Germinal center (tissue), 1 donor: Measurements from ENCODE around the gene RYR3.

Source experiments
- DNase-seq: peaks from one replicate; pipeline ENCODE4 v3.0.0; 2012; ENCODE audit warnings: mixed read lengths, low spot score

Gene RYR3

DNA sequence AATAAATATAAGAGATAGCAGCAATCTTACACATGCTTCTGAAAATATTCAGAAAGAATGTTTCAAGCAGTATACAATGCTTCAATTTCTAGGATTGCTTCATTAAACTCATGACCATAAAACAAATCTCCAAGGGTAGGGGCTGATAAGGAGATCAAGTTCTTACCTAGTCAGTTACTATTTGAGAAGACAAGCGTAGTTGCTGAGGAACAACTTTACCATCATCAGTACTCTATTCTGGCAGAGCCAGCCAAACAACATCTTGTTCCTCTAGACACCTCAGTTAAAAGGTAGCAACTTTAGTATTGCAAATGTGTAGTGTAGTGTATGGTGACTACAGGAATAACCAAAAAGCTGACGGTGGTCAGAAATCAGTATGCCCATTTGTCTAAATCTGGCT, 572.2 kb downstream of the RYR3 start:
- no peak for DNase-seq

DNA sequence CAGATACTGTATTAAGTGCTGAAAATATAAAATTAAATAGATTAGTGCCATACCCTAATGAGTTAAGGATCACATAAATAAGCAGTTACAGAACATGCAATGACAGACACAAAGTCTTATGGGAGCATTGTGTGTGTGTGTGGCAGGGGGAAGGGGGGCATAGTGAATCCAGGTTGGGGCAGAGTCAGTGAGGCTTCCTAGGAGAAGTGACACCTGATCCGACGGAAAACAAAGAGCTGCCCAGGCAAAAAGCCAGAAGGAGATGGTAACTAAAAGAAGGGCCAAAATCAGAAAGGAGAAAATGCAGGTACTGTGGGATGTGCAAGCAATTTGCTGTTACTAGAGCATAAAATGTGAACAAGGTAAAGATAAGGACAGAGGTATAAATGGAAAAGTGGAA, 577.4 kb downstream of the RYR3 start:
- no peak for DNase-seq

DNA sequence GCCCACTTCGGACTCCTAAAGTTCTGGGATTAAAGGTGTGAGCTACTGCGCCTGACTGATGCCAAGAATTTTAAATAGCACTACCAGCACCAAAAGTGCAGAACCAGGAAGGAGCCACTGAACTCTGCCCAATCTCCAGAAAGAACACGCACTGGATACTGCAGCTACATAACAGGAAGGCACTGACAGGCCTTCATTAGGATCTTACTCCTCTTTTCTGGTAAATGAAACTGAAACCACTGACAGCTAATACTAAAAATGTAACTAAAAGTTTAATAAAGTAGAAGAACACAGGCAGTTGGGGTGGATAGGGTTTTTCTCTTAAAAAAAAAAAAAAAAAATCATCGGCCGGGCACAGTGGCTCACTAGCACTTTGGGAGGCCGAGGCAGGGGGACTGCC, 583.4 kb downstream of the RYR3 start:
- DNase-seq = no peak

DNA sequence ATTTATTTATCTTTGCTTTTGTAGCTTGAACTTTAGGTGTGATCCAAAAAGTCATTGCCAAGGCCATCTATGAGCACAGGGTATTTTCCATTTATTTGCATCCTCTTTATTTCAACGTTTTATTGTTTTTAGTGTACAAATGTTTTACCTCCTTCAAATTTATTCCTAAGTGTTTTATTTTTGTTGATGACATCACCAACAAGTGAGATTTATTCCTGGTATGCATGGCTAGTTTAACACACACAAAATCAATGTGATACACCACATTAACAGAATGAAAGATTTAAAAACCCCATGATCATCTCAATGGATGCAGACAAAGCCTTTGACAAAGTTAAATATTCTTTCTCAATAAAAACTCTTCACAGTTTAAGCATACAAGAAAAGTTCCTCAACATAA, 591.3 kb downstream of the RYR3 start:
- no peak for DNase-seq

DNA sequence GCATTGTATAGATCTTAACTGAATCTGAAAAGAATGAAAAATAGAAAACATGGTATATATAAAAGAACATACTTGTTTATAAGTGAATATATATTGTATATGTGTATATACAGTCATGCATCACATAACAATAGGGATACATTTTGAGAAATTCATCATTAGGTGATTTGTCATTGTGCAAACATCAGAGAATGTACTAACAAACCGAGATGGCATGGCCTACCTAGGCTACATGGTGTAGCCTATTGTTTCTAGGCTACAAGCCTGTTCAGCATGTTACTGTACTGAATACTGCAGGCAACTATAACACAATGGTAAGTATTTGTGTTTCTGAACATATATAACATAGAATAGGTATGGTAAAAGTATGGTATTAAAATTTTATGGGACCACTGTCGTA, 592.9 kb downstream of the RYR3 start:
- DNase-seq = no peak

DNA sequence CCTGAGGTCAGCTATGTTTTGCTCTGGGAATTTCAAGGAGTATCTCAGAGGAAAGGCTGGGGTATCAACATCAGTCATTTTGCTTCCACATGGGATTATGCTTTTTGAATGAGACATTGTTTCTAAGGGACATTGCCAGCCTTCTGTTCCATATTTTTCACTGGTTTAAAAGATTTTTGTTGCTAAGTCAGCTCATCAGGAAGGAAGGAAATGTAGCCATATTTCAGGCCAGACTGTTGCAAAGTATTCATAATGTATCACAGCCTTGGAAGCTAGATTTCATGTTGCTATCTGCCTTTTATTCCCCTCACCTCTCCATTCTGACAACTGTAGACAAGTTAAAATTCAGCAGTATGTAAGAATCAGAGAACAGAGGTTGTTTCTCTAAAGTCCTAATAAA, 596.6 kb downstream of the RYR3 start:
- no peak for DNase-seq

DNA sequence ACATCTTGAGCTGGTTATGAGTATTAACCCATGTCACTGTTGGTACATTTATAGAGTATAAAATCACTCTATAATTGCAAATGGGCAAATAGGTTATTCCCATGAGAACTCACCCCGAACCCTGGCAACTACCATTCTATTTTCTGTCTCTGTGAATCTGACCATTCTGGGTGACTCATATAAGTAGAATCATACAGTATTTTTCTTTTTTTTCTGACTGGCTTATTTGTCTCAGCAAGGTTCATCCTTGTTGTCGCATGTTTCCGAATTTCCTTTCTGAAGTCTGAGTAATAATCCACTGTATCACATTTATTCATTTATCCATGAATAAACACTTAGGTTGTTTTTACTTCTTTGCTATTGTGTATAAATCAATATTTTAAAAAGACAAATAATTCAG, 597.6 kb downstream of the RYR3 start:
- DNase-seq = no peak

DNA sequence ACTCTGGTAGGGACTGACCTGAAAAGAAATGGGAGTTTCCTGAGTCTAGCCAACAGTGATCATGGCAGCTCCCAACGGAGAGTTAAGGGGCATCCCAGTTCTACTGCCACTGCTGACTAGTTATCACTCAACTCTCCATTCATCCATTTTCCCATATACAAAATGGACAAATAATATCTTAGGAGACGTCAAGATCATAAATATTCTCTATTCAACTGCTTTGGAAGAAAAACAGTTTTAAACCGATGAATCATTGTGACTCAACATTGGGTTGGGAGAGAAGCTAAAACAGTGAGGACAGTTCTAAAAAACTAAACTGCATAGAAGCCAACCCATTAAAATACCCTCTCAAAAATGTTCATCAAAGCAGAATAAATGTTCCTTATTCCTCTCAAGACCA, 600.0 kb downstream of the RYR3 start:
- DNase-seq = no peak

DNA sequence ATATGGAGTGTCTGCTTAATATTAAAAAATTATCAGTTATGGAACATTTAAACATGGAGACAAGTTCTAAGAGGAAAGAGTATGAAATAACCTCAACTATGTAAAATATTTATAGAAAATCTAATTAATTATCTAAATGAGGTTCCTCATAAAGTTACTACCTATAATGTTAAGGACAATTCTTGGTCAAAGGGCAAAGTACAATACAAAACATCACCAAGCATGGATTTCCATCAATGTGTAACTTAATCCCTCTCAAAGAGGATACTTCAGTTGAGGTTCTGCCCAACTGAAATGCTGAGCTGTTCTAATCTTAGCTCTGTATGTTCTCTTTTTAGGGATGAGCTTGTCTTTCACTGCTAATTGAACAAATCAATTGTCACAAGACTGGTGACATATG, 601.6 kb downstream of the RYR3 start:
- DNase-seq = no peak

DNA sequence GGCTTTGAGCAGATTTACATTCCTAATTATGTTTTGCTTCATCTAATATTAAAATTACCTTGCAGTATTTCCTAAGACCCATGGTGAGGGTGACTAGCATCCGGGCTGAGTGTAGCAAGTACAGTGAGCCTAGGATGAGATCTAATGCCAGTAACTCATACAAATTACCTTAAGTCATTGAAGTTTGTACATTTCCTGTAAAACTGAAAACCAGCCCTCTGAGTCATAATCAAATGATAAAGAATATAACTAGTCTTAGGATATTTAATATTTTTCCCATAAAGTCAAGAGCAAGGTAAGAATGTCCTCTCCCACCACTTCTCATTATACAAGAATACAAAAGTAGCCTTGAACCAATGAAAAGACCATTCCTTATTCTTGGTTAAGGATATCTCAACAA, 602.7 kb downstream of the RYR3 start:
- no peak for DNase-seq
